Caki2 (cell line): Measurements from ENCODE around the gene GON7. TPM values are rescaled to one million over a fixed set of nuclear protein-coding genes. Genes with fewer than 3 reads are reported as not detected.
A peak's percentile ranks its signal among the peaks of the same experiment; 100 is the strongest.
"Not testable (repeated sequence)": the region's sequence is repeated elsewhere in the genome, so short reads cannot be mapped to it uniquely, and the experiment has no call there.

Experiments used
- DNase-seq: peaks from one replicate; pipeline ENCODE4 v3.0.0-alpha.2; 2015; ENCODE audit warnings: low read depth
- in situ Hi-C: cut with HindIII; loops from 2 replicates; pipeline ENCODE4 v1.10.0; 2016; ENCODE audit warnings: low sequenced_read_pairs, low pct_unique_long_range_greater_than_20kb, mixed read lengths
- total RNA-seq: library from RNA; depleted of rRNA; stranded (reverse); fragments of >200 nt; shearing (Covaris generic); gene quantifications from 2 replicates; pipeline ENCODE4 v1.2.3, GENCODE V29; 2014; ENCODE audit warnings: low replicate concordance; rRNA removed

The GON7 gene
- total RNA-seq = 11.9 and 12.7 TPM in 2 replicates

- peak; percentile 99 for DNase-seq
- in situ Hi-C loops = no loop called here
Measured at GRCh38 chr14:93206793-93207467, at the start of gene GON7, which contains the start of gene UBR7. TSS of gene GON7 (minus strand) at chr14:93207065. CDS start at chr14:93207037, 28 bp downstream. TSS of gene UBR7 (plus strand) at chr14:93207256. CDS start at chr14:93207292, 36 bp downstream.

GRCh38 chr14:93249128-93249831, 42.4 kb upstream of the GON7 start:
- no peak for DNase-seq
- in situ Hi-C loops = no loop called here

GRCh38 chr14:93246534-93246933, 39.7 kb upstream of the GON7 start:
- in situ Hi-C loops = no loop called here
- DNase-seq = no peak

GRCh38 chr14:93245764-93246420, 39.0 kb upstream of the GON7 start:
- in situ Hi-C loops = no loop called here
- DNase-seq = no peak

GRCh38 chr14:93240678-93241000, 33.8 kb upstream of the GON7 start:
- DNase-seq = no peak
- in situ Hi-C loops = no loop called here

GRCh38 chr14:93239869-93240677, 33.2 kb upstream of the GON7 start:
- in situ Hi-C loops = no loop called here
- peak; percentile 82 for DNase-seq

- DNase-seq = no peak
- in situ Hi-C loops = no loop called here
Measured at GRCh38 chr14:93234798-93235197, 27.9 kb upstream of the GON7 start.

GRCh38 chr14:93233078-93233477, 26.2 kb upstream of the GON7 start:
- DNase-seq, in situ Hi-C loops: not testable (repeated sequence)

- no peak for DNase-seq
- in situ Hi-C loops = no loop called here
Measured at GRCh38 chr14:93232159-93232558, 25.3 kb upstream of the GON7 start.

- in situ Hi-C loops = no loop called here
- no peak for DNase-seq
Measured at GRCh38 chr14:93231129-93231979, 24.5 kb upstream of the GON7 start.

GRCh38 chr14:93230539-93230938, 23.7 kb upstream of the GON7 start:
- in situ Hi-C loops = no loop called here
- no peak for DNase-seq

GRCh38 chr14:93228550-93228949, 21.7 kb upstream of the GON7 start:
- DNase-seq = no peak
- in situ Hi-C loops = no loop called here

- no peak for DNase-seq
- in situ Hi-C loops = no loop called here
Measured at GRCh38 chr14:93223565-93223964, 16.7 kb upstream of the GON7 start.

- in situ Hi-C loops = no loop called here
- no peak for DNase-seq
Measured at GRCh38 chr14:93220509-93220908, 13.6 kb upstream of the GON7 start.

- in situ Hi-C loops = no loop called here
Measured at GRCh38 chr14:93219103-93219726, 12.3 kb upstream of the GON7 start.

GRCh38 chr14:93214598-93214997, 7.7 kb upstream of the GON7 start:
- in situ Hi-C loops = no loop called here
- DNase-seq = no peak

More at GRCh38 chr14:93219103-93219726, 12.3 kb upstream of the GON7 start:
- DNase-seq = peak; percentile 23

GRCh38 chr14:93212432-93212831, 5.6 kb upstream of the GON7 start:
- no peak for DNase-seq
- in situ Hi-C loops = no loop called here
